Erythroblast (primary cell): ENCODE data around the gene HDAC11.

Experiments used
- GATA1 ChIP-seq: IDR thresholded peaks from 2 replicates; pipeline ENCODE4 v1.6.1; 2011; ENCODE audit warnings: low read depth, mild to moderate bottlenecking, control low read depth, low read length, moderate library complexity
- POLR2A ChIP-seq: IDR thresholded peaks from 2 replicates; pipeline ENCODE4 v1.6.1; 2011; ENCODE audit warnings: mild to moderate bottlenecking, low read length

DNA sequence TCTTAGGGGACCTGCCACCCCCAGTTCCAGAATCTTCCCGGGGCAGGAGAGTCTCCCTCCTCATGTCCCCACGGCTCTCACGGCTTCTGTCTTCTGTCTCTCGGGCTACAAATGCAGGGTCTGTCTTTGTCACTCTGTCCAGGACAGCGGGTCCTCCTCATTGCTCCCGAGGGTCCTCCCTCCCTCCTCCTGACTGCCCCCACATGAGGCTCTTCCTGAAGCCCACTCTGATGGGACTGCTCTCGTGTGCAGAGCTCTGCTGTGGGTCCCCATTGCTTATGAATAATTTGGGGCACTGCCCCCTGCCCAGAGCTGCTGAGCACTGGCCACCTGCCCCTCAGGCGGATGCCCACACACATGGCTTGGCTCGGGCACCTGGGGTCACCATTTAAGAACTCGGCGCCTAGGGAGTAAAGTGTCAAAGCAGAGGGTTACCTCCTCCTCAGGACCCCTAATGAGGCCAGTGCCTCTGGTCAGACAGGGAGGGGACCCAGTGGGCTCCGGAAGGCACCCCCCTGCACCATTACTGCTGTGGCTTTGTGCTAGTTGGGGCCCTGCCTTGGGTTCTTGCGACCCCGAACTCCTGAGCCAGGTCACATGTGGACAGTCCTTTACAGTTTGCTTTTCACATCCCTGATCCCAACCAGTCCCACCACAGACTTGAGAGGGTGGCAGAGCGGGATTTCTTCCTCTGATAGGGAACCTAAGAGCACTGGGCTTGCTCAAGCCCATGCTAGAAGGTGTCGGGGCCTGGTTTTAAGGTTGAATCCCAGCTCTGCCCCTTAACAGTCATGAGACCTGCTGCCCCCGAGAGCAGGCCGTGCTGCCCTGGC is 22.1 kb downstream of the HDAC11 start:
- TF ChIP-seq POLR2A (no peak), GATA1 (no peak)
